Left ventricle myocardium superior (tissue), 1 donor: Measurements from ENCODE around the gene NOL4L. TPM values are rescaled to one million over a fixed set of nuclear protein-coding genes. Genes with fewer than 3 reads are reported as not detected.
A peak's percentile ranks its signal among the peaks of the same experiment; 100 is the strongest.

ENCODE experiments used
- ATAC-seq: fragments of 200-7000 bp; cut with Tn5 transposase; one replicate; pipeline ENCODE4 v1.9.1; 2020; ENCODE audit warnings: mild to moderate bottlenecking, moderate library complexity
- DNase-seq: peaks from one replicate; pipeline ENCODE4 v3.0.0-alpha.2; 2020
- intact Hi-C: fragments of 100-400 bp; cut with micrococcal nuclease; formaldehyde crosslinking; loops from one replicate; pipeline ENCODE4 v1.11.0; 2022
- total RNA-seq: library from RNA; stranded (reverse); fragmentation: NEBNext Ultra II Directional; extraction: Animal tissue kit (Norgen Biotek cat#: 25700); gene quantifications from one replicate; pipeline ENCODE4 v1.2.1, GENCODE V29; 2021
- donor health status: DM: no; HTN: yes; CAD: no; lungs with severe emphysema.

The NOL4L gene
- total RNA-seq, 1 donor from 2014 or later = 5.2 TPM

- ATAC-seq (peak; percentile 17), DNase-seq (peak; percentile 35)
- intact Hi-C loops = no loop called here
These were observed 136.7 kb downstream of the NOL4L start for GRCh38 chr20:32448306-32449056.

GRCh38 chr20:32447136-32448027 is 137.8 kb downstream of the NOL4L start:
- intact Hi-C loops = no loop called here
- ATAC-seq (peak; percentile 70), DNase-seq (peak; percentile 45)

- DNase-seq (peak; percentile 28), ATAC-seq (peak; percentile 14)
- intact Hi-C loops = no loop called here
These were observed 138.6 kb downstream of the NOL4L start for GRCh38 chr20:32446301-32447100.

GRCh38 chr20:32445539-32446273 is 139.4 kb downstream of the NOL4L start:
- ATAC-seq (no peak), DNase-seq (peak; percentile 29)
- intact Hi-C loops = no loop called here

GRCh38 chr20:32444474-32445220 is 140.5 kb downstream of the NOL4L start:
- DNase-seq (no peak), ATAC-seq (no peak)
- intact Hi-C loops = no loop called here

GRCh38 chr20:32443386-32443974 is 141.7 kb downstream of the NOL4L start:
- DNase-seq (no peak), ATAC-seq (no peak)
- intact Hi-C loops = no loop called here

- DNase-seq (no peak), ATAC-seq (no peak)
- intact Hi-C loops = no loop called here
These were observed 142.3 kb downstream of the NOL4L start for GRCh38 chr20:32442630-32443373.

GRCh38 chr20:32441638-32442037 is 143.5 kb downstream of the NOL4L start:
- no peak for ATAC-seq
- intact Hi-C loops = no loop called here
- DNase-seq = no peak

GRCh38 chr20:32440758-32441078 is 144.4 kb downstream of the NOL4L start:
- ATAC-seq (no peak), DNase-seq (no peak)
- intact Hi-C loops = no loop called here

- DNase-seq (no peak), ATAC-seq (no peak)
- intact Hi-C loops = no loop called here
These were observed 144.9 kb downstream of the NOL4L start for GRCh38 chr20:32440069-32440757.

GRCh38 chr20:32439132-32439829 is 145.9 kb downstream of the NOL4L start:
- ATAC-seq = no peak
- intact Hi-C loops = no loop called here
- no peak for DNase-seq

GRCh38 chr20:32438331-32438858 is 146.7 kb downstream of the NOL4L start:
- intact Hi-C loops = no loop called here
- DNase-seq = no peak
- ATAC-seq = no peak

- DNase-seq (no peak), ATAC-seq (no peak)
- intact Hi-C loops = no loop called here
These were observed 147.6 kb downstream of the NOL4L start for GRCh38 chr20:32437391-32438074.

- intact Hi-C loops = no loop called here
These were observed 148.2 kb downstream of the NOL4L start for GRCh38 chr20:32436968-32437367.

GRCh38 chr20:32436142-32436861 is 148.8 kb downstream of the NOL4L start:
- intact Hi-C loops = no loop called here
- ATAC-seq (no peak), DNase-seq (no peak)

More at GRCh38 chr20:32436968-32437367, 148.2 kb downstream of the NOL4L start:
- no peak for ATAC-seq
- no peak for DNase-seq
